ENCODE results near the gene LOXHD1. TPM values are rescaled to one million over a fixed set of nuclear protein-coding genes. Genes with fewer than 3 reads are reported as not detected.

LOXHD1 gene
- total RNA-seq, 1 donor from 2014 or later, result not detected

DNA sequence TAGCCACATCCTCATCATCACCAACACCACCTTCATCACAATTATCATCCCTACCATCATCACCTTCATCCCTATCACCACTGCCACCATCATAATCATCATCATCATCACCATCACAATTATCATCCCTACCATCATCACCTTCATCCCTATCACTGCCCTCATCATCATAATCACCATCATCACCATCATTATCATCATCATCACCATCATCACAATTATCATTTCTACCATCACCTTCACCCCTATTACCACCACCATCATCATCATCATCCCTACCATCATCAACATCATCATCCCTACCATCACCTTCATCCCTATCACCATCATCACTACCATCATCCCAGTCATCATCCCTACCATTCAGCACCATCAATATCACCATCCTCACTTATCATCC is 140.5 kb downstream of the LOXHD1 start:
- TF ChIP-seq CTCF (IDR thresholded peaks at IDR 0.05; ENCODE audit: partially characterized antibody, unreplicated experiment), result no peak
- Mint-ChIP-seq H3K4me3 (ENCODE audit: unreplicated experiment) (no peak overlapping the region), H3K9me3 (ENCODE audit: unreplicated experiment) (peaks cover 7% of the 10 kb centered on the region), H3K27ac (ENCODE audit: unreplicated experiment) (no peak overlapping the region), H3K27me3 (ENCODE audit: unreplicated experiment) (peaks cover 3% of the 10 kb centered on the region), H3K36me3 (ENCODE audit: unreplicated experiment) (no peaks in the 10 kb centered on the region), H3K4me1 (ENCODE audit: low read depth, unreplicated experiment) (no peaks in the 10 kb centered on the region)
- DNase-seq, result no peak

GRCh38 chr18:46510386-46510785 is 146.6 kb downstream of the LOXHD1 start:
- Mint-ChIP-seq H3K36me3 (ENCODE audit: unreplicated experiment) (no peaks in the 10 kb centered on the region), H3K27me3 (ENCODE audit: unreplicated experiment) (peaks cover 8% of the 10 kb centered on the region), H3K4me3 (ENCODE audit: unreplicated experiment) (no peak overlapping the region), H3K9me3 (ENCODE audit: unreplicated experiment) (peaks cover 5% of the 10 kb centered on the region), H3K4me1 (ENCODE audit: low read depth, unreplicated experiment) (no peaks in the 10 kb centered on the region), H3K27ac (ENCODE audit: unreplicated experiment) (no peak overlapping the region)
- no peak for TF ChIP-seq CTCF (IDR thresholded peaks at IDR 0.05; ENCODE audit: partially characterized antibody, unreplicated experiment)
- no peak for DNase-seq

- no peaks in the 10 kb centered on the region for H3K36me3 Mint-ChIP-seq (ENCODE audit: unreplicated experiment)
- H3K27ac Mint-ChIP-seq (ENCODE audit: unreplicated experiment), result no peak overlapping the region
- no peak for DNase-seq
- H3K9me3 Mint-ChIP-seq (ENCODE audit: unreplicated experiment), result peaks cover 5% of the 10 kb centered on the region
- H3K4me1 Mint-ChIP-seq (ENCODE audit: low read depth, unreplicated experiment), result no peaks in the 10 kb centered on the region
- TF ChIP-seq CTCF (IDR thresholded peaks at IDR 0.05; ENCODE audit: partially characterized antibody, unreplicated experiment), result no peak
- H3K27me3 Mint-ChIP-seq (ENCODE audit: unreplicated experiment), result peaks cover 8% of the 10 kb centered on the region
- H3K4me3 Mint-ChIP-seq (ENCODE audit: unreplicated experiment), result no peak overlapping the region
Observed at GRCh38 chr18:46509530-46509929, 147.5 kb downstream of the LOXHD1 start.

GRCh38 chr18:46506974-46507586 is 149.9 kb downstream of the LOXHD1 start:
- H3K4me3 Mint-ChIP-seq (ENCODE audit: unreplicated experiment), result no peak overlapping the region
- H3K27me3 Mint-ChIP-seq (ENCODE audit: unreplicated experiment), result peaks cover 7% of the 10 kb centered on the region
- peaks cover 2% of the 10 kb centered on the region for H3K9me3 Mint-ChIP-seq (ENCODE audit: unreplicated experiment)
- no peak for TF ChIP-seq CTCF (IDR thresholded peaks at IDR 0.05; ENCODE audit: partially characterized antibody, unreplicated experiment)
- no peaks in the 10 kb centered on the region for H3K4me1 Mint-ChIP-seq (ENCODE audit: low read depth, unreplicated experiment)
- H3K27ac Mint-ChIP-seq (ENCODE audit: unreplicated experiment), result no peak overlapping the region
- no peak for DNase-seq
- H3K36me3 Mint-ChIP-seq (ENCODE audit: unreplicated experiment), result no peaks in the 10 kb centered on the region

DNA sequence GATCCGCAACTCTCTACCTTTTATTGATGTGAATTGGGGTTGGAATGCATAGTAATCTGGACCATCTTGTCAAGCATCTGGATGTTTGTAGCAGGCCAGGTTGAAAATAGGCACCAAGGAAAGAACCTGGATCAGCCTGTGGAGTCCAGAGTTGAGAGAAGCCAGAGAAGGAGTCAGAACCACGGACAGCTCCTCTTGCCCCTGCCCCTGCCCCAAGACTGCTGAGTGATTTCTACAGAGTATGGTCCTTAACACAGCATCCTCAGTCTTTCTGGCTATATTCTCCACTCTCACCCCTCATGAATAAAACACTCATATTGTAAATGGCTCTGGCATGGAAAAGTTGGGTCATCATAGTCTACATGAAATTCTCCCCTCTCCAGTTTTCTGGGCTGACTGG is 154.6 kb downstream of the LOXHD1 start:
- TF ChIP-seq CTCF (IDR thresholded peaks at IDR 0.05; ENCODE audit: partially characterized antibody, unreplicated experiment), result no peak
- H3K9me3 Mint-ChIP-seq (ENCODE audit: unreplicated experiment), result peaks cover 2% of the 10 kb centered on the region
- DNase-seq, result no peak
- H3K27ac Mint-ChIP-seq (ENCODE audit: unreplicated experiment), result no peak overlapping the region
- no peaks in the 10 kb centered on the region for H3K36me3 Mint-ChIP-seq (ENCODE audit: unreplicated experiment)
- H3K4me3 Mint-ChIP-seq (ENCODE audit: unreplicated experiment), result no peak overlapping the region
- H3K27me3 Mint-ChIP-seq (ENCODE audit: unreplicated experiment), result peaks cover 1% of the 10 kb centered on the region
- H3K4me1 Mint-ChIP-seq (ENCODE audit: low read depth, unreplicated experiment), result no peaks in the 10 kb centered on the region

Measured in glutamatergic neuron (in vitro differentiated cells).